Stimulated activated CD8-positive, alpha-beta memory T cell treated with anti-CD3 and anti-CD28 coated beads, Interleukin-7, amount 100 ng/mL, for 4 hours (primary cell): Measurements from ENCODE around the gene FBXO15.

Source experiments
- DNase-seq, 2 donors: peaks; one replicate each; pipeline ENCODE4 v3.0.0-alpha.2; 2020; ENCODE audit warnings: low read depth in 2 of 2

Gene FBXO15

DNA sequence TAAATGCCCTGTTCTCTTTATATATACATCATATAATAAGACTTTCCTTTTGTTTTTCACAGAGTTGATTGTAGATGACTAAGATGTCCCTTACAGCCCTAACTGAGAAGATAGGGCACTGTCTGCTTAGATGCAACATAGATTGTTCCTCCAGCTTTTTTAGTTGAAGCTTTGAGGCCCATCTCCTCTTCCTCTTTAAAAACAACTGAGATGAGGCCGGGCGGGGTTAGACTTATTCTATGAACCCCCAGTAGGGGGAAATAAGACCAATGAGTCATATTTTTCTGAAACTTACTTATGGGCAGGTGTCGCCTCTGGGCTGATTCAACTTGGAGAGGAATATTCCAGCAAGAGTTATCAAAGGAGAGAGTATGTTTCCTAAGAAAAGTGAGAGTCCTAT lies 84.6 kb downstream of the FBXO15 start:
- DNase-seq = no peak

DNA sequence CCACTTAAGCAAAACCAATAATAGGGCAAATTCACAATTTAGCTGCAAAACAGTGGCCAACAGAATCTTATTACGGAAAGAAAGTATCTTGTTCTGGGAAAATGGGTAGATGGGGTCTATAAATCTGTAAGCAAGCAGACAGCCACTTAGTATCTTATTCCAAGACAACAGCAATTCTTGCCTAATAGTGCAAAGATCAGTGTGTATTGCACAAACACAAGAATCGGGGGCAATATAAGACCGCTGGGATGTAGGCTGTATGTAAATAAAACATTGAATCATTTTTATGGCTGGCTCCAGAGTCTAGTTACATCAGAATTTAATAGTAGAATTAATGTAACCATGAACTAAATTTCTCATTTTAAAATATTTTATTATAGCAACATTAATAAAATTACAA lies 85.6 kb downstream of the FBXO15 start:
- no peak for DNase-seq

DNA sequence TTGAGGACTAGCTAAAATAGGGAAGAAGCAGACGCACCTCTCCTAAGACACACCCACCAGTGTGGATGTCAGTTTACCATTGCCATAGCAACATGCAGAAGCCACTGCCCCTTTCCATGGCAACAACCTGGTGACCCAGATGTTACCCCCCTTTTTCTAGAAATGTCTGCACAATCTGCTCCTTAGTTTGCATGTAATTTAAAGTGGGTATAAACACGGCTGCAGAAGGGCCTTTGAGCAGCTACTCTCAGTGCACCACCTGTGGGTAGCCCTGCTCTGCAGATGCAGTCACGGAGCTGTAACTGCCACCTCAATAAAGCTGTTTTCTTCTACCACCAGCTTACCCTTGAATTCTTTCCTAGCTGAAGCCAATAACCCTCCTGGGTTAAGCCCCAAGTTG lies 87.1 kb downstream of the FBXO15 start:
- DNase-seq = no peak

DNA sequence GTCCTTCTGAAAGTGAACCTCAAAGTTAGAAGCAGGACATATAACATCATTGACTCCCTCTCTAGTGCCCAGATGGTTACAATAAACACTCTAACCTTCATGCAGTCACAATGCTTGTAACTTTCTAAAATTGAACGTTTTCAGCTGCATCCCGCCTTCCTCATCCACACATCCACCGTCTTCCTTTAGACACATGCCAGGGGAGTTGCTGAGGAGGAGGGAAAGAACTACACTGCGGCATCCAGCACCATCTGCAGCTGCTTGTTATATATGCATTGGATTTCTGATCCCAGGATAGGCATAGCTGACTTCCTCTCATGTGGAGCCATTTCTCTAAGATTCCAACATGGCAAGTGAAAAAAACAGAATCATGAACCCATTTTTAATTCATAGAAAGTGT lies 96.8 kb downstream of the FBXO15 start:
- DNase-seq = no peak

DNA sequence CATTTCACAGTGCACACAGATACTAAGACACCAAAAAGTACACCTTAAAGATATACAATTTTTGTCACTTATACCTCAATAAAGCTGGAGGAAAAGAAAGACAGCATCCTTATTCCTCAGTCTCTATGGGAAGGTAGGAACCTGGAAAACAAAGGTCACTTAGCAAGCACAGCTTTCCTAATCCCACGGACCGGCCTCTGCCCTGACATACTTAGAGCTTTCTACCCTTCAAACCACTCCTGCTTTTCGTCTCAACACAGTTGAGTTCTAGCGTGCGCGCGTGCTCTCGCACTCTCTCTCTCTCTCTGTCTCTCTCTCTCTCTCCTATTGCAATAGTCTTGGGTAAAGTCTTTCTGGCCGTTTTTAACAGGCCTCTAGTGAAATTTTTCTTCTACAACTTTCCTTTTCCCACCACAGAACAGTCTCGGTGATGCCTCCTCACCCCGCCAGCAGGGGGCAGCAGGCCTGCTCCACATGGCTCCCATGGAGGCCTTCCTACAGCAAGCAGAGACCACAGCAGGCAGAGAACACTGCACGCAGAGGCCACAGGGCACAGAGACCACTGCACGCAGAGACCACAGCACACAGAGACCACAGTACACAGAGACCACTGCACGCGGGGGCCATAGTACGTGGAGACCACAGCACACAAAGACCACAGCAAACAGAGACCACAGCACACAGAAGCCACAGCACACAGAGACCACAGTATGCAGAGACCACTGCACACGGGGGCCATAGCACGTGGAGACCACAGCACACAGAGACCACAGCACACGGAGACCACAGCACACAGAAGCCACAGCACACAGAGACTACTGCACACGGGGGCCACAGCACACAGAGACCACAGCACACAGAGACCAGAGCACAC lies 106.9 kb downstream of the FBXO15 start:
- peak; percentile 10 to 19 for DNase-seq

DNA sequence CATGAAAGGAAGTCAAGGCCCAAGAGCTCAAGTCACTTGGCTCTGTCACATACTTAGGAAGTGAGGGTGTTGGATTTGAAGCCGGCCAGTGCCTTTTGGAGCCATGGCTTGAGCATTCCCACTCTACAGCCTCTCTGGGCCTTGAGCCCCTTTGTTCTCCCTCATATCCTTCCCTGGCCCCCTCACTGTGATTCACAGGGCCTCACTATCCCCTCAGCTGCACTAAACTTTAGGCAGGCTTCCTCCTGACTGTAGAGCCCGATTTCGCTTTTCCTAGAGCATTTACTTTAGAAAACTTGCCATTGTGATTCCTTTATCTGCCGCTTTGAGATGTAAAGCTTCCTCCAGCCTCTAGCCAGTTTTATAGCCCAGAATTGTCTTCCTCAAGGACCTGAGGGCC lies 107.6 kb downstream of the FBXO15 start:
- DNase-seq = no peak

DNA sequence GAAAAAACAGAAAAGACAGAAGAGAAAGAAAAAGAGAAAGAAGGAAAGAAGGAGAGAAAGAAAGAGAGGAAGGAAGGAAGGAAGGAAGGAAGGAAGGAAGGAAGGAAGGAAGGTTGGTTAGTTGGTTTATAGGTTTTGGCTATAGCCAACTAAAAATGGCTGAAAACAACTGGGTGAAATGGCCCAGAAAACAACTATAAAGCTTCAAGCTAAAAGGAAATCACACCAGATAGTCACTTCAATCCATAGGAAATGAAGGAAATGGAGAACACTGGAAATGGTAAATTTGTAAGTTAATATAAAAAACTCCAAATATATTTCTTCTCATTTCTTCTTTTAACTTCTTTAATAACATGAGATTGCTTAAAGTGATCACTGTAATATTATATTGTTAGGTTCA lies 118.5 kb downstream of the FBXO15 start:
- DNase-seq = no peak
